Measurements from ENCODE around the gene TAF9B.
"Not testable (repeated sequence)": the region's sequence is repeated elsewhere in the genome, so short reads cannot be mapped to it uniquely, and the experiment has no call there.

DNA sequence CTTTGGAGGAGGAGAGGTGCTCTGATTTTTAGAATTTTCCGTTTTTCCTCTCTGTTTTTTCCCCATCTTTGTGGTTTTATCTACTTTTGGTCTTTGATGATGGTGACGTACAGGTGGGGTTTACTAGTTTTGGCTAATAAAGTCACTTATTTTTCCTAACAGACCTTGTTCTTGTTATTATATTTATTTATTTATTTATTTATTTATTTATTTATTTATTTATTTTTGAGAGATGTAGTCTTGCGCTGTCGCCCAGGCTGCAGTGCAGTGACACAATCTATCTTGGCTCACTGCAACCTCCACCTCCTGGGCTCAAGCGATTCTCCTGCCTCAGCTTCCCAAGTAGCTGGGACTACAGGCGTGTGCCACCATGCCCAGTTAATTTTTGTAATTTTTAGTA is 58.0 kb downstream of the TAF9B start:
- not testable (repeated sequence) for TF ChIP-seq CTCF, POLR2A (IDR thresholded peaks at IDR 0.05)

Measured in adrenal gland (tissue), 5 donors.